Activated naive CD4-positive, alpha-beta T cell (primary cell): ENCODE results near the gene NEDD4L.
"Not testable (repeated sequence)": the region's sequence is repeated elsewhere in the genome, so short reads cannot be mapped to it uniquely, and the experiment has no call there.

Experiments
- DNase-seq, 4 experiments: peaks; one replicate each; lab custom pipeline; 2025; lab: John Stamatoyannopoulos, UW

Gene NEDD4L

GRCh38 chr18:58267493-58267892, 223.5 kb downstream of the NEDD4L start:
- no peak for DNase-seq

DNA sequence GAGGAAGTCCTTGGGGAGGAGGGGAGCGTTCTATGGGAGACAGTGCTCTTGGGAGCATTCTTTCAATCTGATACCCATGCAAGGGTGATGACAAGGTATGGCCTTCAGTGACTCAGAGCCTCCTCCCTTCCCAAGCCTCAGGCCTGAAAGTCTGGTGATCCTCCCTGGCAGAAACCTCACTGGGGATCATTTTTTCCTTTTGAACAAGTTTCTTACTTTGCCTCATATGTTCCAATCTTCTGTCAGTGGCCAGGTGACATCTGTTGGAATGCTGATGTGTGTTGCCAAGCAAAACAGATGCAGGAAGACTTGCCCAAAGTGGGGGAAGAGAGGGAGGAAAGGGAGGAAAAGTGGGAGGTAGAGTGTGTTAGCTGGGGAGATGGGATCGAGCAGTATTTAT, 224.8 kb downstream of the NEDD4L start:
- no peak for DNase-seq

- DNase-seq: no peak
Observed at GRCh38 chr18:58269931-58270330, 225.9 kb downstream of the NEDD4L start.

DNA sequence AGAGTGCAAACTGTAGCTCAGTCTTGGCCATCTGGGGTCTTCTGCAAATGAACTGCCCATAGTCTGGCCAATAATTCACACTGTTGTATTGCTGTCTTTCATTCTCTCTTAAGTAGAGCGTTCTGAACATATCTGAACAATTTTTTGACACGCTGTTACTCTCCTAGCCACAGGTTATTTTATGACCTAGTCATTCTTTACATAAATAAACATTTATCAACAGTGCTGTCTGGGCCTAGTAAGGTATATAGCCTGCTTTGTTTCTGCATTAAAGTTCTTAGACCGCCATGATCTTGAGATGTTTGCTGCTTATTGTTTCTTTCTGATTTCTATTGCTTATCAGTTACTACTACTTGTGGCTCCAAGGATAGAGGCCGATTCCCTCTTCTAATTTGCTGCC, 226.4 kb downstream of the NEDD4L start:
- DNase-seq: no peak

- DNase-seq: no peak
Observed at GRCh38 chr18:58271770-58272169, 227.7 kb downstream of the NEDD4L start.

- DNase-seq: no peak
Observed at GRCh38 chr18:58272209-58272608, 228.2 kb downstream of the NEDD4L start.

DNA sequence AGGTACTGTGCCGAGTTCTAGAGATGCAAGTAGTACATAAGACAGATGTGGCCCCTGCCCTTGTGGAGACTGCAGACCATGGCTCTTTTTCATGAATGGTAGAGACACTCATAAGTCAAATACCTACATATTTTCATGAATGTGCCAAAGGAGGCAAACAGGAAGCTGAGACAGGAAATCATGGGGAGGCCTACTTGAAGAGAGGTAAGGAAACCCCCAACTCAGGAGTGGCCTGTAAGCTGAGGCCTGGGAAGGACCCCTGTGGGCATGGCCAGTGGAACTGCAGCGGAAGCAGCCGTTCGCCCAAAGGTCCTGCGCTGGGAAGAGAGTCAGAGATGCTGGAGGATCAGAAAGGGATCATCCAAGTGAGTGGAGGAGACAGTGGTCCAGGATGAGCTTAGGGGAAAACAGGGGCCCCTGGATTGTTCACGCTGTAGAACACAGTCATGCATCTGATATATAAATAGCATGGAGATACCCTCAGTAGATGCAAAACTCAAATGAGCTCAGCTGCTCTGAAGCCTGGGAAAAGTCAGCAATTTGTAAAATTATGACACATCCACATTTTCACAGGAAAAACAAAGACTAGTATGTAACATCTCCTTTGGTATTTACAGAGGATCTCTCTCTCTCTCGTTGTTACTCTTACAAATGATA, 228.9 kb downstream of the NEDD4L start:
- DNase-seq: no peak

- DNase-seq: no peak
Observed at GRCh38 chr18:58275176-58275575, 231.2 kb downstream of the NEDD4L start.

GRCh38 chr18:58276789-58277739, 233.0 kb downstream of the NEDD4L start:
- DNase-seq: no peak

DNA sequence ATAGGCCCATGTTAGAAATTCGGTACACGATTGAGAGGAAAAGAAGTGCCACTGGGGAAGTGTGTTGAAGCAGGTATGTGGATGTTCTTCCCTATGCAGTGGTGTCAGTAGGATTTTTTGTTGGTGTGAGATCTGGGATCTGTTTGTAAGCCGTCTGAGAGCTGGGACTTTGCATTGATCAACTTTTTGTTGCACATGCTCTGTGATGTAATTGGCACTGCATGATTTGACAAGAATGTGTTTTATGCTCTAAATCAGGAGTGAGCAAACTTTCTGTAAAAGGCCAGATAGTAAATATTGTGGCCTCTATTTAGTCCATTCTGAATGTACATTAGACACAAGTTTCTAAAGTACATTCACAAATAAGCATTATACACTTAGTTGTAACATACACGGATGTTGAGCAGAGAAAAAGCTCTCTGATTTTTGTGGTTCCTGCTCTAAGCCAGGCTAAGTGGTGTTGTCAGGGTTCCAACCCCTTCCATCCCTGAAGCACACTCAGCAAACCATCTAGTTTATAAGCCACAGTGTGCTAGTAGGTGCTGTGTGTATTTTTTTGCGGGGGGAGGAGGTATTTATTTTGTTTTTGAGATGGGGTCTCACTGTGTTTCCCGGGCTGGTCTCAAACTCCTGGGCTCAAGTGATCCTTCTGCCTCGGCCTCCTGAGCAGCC, 235.6 kb downstream of the NEDD4L start:
- no peak for DNase-seq

DNA sequence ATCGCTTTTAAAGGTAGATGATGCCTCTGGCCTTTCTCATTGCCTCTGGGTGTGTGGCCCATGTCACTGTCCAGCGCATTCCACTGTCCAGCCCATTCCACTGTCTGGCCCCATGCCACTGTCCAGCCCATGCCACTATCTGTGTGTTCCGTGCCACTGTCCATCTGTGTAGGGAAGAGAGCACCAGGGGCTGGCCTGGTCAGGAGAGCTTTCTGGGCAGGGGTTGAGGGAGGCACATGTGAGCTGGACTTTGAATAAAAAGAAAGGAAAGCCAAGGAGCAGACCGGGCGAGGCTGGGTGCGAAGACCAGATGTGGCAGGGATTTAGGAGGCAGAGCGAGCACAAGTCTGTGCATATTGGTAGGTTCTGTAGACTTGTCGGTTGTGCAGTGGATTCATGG, 236.2 kb downstream of the NEDD4L start:
- DNase-seq: no peak

DNA sequence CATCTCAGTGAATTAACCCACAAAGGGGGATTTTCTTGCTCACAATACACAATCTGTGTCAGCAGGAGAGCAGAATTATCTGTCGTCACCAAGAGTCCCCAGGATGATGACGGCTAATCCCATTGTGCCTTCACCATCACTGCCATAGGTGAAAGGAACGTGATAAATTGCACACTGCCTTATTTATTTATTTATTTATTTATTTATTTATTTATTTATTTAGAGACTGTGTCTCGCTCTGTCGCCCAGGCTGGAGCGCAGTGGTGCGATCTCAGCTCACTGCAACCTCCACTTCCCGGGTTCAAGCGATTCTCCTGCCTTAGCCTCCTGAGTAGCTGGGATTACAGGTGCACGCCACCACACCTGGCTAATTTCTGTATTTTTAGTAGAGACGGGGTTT, 238.8 kb downstream of the NEDD4L start:
- not testable (repeated sequence) for DNase-seq

DNA sequence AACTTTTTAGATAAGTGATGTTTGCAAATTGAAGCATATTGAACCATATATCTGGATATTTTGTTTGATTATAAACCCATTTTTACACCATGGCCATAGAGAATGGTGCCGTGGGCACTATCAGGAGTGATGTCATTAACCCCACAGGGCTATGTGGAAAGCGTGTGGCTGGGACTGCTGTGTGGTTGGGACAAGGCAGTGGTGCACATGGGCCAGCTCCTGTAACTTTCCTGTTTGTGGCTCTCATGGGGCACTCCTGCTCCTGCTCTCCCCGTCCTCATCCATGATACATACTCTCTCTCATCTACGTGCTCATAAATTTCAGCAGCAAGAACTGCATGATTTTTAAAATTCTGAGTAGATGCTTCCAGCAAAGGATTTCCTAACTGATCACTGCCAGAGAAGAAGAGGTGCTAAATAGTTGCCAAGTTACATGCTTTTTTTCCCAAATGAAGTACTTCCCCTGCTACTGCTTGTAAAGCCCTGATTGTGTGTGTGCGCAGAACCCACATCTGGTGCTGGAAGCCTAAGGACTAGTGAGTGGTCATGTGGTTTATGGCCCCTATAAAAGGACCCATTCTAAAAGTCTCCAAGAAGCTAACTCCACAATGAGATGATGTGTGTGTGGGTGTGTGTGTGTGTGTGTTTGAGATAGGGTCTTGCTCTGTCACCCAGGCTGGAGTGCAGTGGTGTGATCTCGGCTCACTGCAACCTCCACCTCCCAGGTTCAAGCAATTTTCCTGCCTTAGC, 240.8 kb downstream of the NEDD4L start:
- DNase-seq: no peak

DNA sequence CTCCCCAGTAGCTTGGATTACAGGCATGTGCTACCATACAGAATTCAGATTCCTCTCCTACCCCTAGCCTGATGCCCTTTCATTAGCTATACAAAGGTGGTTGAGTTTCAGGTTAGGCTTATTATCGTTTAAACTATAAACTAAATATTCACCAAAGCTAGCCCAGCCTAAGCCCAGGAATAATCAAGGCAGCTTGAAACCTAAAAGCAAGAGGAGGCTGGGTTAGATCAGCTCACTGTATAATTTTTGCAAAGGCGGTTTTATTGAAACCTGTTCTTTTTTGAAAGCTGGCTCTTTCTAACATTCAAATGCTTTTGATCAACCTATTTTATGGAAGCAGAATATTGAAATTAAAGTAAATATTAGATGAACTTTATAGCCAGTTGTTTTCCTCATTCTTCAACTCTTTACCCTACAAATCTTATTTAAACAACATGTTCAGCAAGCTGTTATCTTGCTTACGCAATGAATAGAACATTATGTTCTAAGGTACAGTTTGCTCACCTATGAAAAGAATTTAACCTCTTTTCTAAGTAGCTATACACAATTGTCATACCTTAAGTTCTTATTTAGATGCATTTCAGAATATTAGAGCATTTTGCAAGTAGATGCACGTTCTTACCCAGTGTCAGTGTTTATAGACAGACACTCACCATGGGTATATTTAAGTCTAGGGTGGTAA, 241.6 kb downstream of the NEDD4L start:
- DNase-seq: no peak

DNA sequence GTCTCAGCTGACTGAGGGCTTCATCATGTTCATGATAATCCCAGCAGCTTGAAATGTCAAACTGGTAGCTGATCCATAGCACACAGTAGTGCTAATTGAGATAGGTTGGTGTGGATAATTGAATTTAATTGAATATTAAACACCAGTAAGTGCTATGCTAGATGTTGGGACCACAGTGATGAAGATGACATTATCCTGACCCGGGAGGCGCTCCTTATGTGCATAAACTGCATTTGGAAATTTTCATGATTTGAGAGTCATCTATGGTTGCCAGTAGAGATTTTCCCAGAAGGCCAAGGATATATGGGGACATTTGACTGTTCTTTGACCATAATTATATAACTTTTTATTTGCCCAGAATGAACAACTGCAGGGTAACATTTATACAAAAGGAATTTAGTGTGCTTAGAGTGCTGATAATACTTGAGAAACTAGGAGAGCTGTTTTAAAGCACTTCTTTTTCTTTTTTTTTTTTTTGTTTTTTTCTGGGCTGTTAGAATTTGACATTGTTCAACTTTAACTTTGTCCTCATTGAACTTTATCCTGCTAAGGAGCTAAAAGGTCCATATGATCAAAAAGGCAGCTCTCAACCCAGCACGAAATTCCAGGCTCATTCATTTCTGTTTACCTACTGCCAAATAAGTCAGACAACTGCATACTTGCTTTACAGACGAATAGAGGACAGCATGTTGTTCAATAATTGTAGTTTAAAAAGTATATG, 242.8 kb downstream of the NEDD4L start:
- DNase-seq: no peak

DNA sequence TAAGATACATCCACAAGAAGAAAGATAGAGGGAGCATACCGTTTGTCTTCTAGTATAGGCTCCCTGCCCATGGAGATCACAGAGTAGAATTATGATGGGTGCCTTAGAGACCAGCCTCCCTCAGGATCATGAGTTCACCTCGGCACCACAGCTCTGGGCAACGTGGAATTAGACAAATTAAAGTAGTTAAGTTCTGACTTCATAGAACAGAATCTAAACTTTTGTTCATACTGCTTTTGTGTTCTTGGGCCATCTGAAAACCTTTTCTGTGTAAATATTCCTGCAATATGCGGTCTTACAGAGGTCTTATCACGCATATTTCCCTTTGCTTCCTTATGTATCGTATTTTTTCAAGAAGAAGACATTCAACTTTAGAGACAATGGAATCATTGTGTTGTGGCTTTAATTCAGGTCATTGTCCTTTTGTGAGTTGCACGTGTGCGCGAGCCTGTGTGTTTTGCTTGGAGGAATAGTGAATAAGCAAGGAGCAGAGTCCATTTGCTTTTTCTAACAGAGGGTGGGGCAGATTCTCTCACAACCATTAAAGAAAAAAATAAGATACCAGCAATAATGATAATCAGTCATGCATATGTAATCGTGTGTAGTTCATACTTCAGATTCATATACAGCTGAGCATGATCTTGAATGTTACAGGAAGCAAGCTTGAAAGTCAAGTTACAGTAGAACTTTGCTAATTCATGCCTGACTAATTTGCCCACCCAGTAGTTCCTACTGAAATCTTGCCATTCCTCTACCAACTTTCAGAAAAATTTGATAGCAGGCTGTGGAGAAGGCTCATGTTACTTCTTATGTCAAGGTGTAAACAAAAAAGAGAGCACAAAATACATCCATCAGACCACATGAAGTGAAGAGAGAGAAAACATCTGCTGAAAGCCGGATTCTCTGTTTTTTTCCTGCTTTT, 243.6 kb downstream of the NEDD4L start:
- DNase-seq: no peak

DNA sequence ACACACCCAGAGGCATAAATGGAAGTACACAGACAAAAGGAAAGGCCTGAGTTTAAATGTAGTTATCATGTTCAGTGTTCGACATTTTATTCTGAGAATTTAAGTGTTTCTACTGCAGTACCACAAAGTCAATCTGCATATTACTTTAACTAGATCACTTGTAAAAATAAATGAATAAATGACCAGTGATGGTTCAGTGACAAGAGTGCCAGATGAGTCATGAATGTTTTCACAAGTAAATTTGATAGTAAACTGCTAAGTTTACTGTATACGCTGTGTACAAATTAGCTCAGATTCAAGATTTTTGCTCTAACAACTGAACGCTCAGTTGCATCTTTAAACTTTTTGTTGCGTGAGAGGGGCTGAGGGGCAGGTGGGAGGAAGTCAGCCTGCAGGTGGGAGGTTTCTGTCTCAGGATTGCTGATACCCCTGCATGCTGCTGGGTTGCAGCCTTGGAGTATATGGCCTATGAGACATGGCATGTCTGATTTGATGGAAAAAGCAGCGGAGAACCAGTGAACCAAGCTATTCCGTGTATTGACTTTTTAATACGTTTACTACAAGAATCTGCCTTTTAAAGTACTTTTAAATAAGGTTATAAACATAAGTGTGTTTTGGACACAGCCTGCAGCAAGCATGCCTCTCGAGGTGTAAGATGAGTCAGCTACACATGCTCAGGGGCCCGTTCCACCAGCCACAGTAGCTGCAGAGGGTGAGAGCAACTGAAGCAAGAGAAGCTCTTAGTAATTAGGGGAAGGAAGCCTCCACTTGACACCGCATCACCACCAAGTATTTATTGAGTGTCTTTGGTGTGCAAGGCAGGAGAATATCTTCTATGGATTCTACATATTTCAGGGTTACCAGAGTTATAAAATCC, 245.1 kb downstream of the NEDD4L start:
- DNase-seq: no peak

GRCh38 chr18:58290116-58290695, 246.2 kb downstream of the NEDD4L start:
- DNase-seq: no peak
